K562 (cell line): ENCODE results near the gene TGFBR3L. TPM values are rescaled to one million over a fixed set of nuclear protein-coding genes. Genes with fewer than 3 reads are reported as not detected.
A peak's percentile ranks its signal among the peaks of the same experiment; 100 is the strongest.

Experiments
- ATF7 ChIP-seq: fragments of 450-650 bp; IDR thresholded peaks from 2 replicates; pipeline ENCODE4 v1.7.1; 2014; ENCODE audit warnings: mild to moderate bottlenecking, moderate library complexity
- DMBX1 ChIP-seq: fragments of 250-450 bp; sonication (Bioruptor Pico); IDR thresholded peaks from 2 replicates; pipeline ENCODE4 v1.8.0; 2022; ENCODE audit warnings: inconsistent platforms, mild to moderate bottlenecking, moderate library complexity, borderline replicate concordance
- ETV1 ChIP-seq: fragments of 450-650 bp; conservative IDR thresholded peaks from 2 replicates; pipeline ENCODE4 v1.6.1; 2016; ENCODE audit warnings: missing genetic modification characterization, control low read depth, low read depth, missing compliant biosample characterization
- KDM4B ChIP-seq, 2 experiments: fragments of 450-650 bp in 1 of 2; sonication (generic) in 1 of 2; IDR thresholded peaks; 2 replicates each; pipeline ENCODE4 v1.6.1; 2016 to 2017; ENCODE audit warnings: borderline replicate concordance in 2 of 2, antibody characterized with exemption in 1 of 2, low read depth in 1 of 2, mild to moderate bottlenecking in 1 of 2
- NR2C1 ChIP-seq, 2 experiments: fragments of 450-650 bp; IDR thresholded peaks; 2 replicates each; pipeline ENCODE4 v1.6.1; 2017; ENCODE audit warnings: mild to moderate bottlenecking in 2 of 2, antibody characterized with exemption in 1 of 2, inconsistent platforms in 1 of 2, missing compliant biosample characterization in 1 of 2, missing genetic modification characterization in 1 of 2
- NR3C1 ChIP-seq: sonication (generic); formaldehyde crosslinking; IDR thresholded peaks from 2 replicates; pipeline ENCODE4 v1.8.1; 2022; ENCODE audit warnings: missing genetic modification reagents
- NRF1 ChIP-seq, 2 experiments: fragments of 450-650 bp; IDR thresholded peaks in 1 of 2; conservative IDR thresholded peaks in 1 of 2; 2 replicates each; pipeline ENCODE4 v1.6.1; 2014; ENCODE audit warnings: mild to moderate bottlenecking in 2 of 2
- SMAD4 ChIP-seq: fragments of 250-450 bp; sonication (Bioruptor Pico); conservative IDR thresholded peaks from 2 replicates; pipeline ENCODE4 v1.8.0; 2021; ENCODE audit warnings: inconsistent platforms, mild to moderate bottlenecking, moderate library complexity
- SMC3 ChIP-seq: conservative IDR thresholded peaks from 2 replicates; pipeline ENCODE4 v1.6.1; 2011; ENCODE audit warnings: low read depth, low read length, improper control_type of control experiment; ENCODE audit not compliant: insufficient read depth
- YY1 ChIP-seq, 3 experiments: IDR thresholded peaks; 2 replicates each; pipeline ENCODE4 v1.6.1; 2011; ENCODE audit warnings: low read length in 2 of 3, mild to moderate bottlenecking in 2 of 3, moderate library complexity in 2 of 3, borderline replicate concordance in 1 of 3, control low read depth in 1 of 3, low read depth in 1 of 3; ENCODE audit not compliant: insufficient read depth in 3 of 3, insufficient replicate concordance in 2 of 3, control insufficient read depth in 1 of 3, insufficient read length in 1 of 3; ENCODE audit errors: extremely low read depth in 1 of 3
- polyA plus RNA-seq, 8 experiments: library from polyadenylated mRNA; depleted of rRNA in 4 of 8; stranded (reverse) in 5 of 8; unstranded in 3 of 8; fragments of >200 nt; fragmentation: Nextera tagmentation in 2 of 8; fragmentation: Illumina TruSeq in 1 of 8; extraction: Ambion mirVana in 2 of 8; extraction: Trizol in 1 of 8; gene quantifications; 2 replicates each; pipeline versions ENCODE4 v1.2.1 to v1.2.3, GENCODE V29; 2011 to 2014; ENCODE audit warnings: inconsistent platforms in 1 of 8, missing spikeins in 1 of 8
- total RNA-seq, 7 experiments: library from RNA; depleted of rRNA in 6 of 7; stranded (reverse); fragments of >200 nt in 6 of 7; fragmentation: Illumina TruSeq in 2 of 7; extraction: Trizol in 2 of 7; gene quantifications; 2 replicates each; pipeline versions ENCODE4 v1.2.1 to v1.2.3, GENCODE V29; 2011 to 2021; ENCODE audit warnings: low replicate concordance in 1 of 7
- TF ChIP-seq, protein P1 (sequence below): fragments of 250-450 bp; sonication (Bioruptor Pico); IDR thresholded peaks from 2 replicates; pipeline ENCODE4 v1.8.0; 2022; ENCODE audit warnings: inconsistent platforms, mild to moderate bottlenecking, moderate library complexity, borderline replicate concordance
- TF ChIP-seq, protein P2 (sequence below), 2 experiments: fragments of 450-650 bp; conservative IDR thresholded peaks; 2 replicates each; pipeline ENCODE4 v1.6.1; 2017; ENCODE audit warnings: mild to moderate bottlenecking in 2 of 2, moderate library complexity in 2 of 2

TGFBR3L gene
- total and polyA plus RNA-seq, 9 of the 15 experiments (the other 6 are each of a cell fraction or from before 2014, with no cell fraction given) = not detected

DNA sequence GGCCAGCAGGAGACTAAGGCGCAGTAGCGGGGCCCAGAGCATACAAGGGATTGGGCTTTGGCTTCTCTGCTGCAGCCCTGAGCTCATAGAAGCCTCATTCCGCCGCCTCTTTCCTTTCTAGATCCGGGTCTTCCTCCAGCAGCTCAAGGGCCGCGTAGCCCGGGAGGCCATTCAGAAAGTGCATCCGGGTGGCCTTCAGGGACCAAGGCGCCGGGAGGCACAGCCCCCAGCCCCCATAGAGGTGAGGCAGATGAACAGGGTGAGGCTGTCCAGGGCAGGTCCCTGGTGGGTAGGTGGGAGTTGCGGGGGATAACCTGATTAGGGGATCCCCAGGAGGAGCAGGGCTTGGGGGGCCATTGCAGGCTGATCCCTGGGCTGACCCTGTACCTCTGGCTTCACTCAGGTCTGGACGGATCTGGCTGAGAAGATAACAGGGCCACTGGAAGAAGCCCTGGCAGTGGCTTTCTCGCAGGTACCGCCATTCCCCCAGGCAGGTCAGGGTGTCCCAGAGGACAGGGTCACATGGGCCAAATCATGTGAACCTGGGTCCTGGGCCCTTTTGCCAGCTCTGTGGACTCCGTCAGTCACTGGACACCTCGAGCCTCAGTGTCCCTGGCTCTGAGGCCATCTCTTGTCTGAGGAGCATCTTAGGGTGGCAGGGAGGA lies 6.8 kb downstream of the TGFBR3L start (continued):
- TF ChIP-seq DMBX1 (CRISPR knock-in tag) (no peak), YY1 (IDR thresholded peaks at IDR 0.05; ENCODE audit: borderline replicate concordance in 1 of 3, control insufficient read depth in 1 of 3, extremely low read depth in 1 of 3, insufficient read depth in 3 of 3, insufficient read length in 1 of 3, insufficient replicate concordance in 2 of 3, low read depth in 1 of 3, low read length in 2 of 3) (peak in 1 of 3 experiments; percentile 5), NR2C1 (IDR thresholded peaks at IDR 0.05) (peak; percentile 83), NR2C1 (tag; IDR thresholded peaks at IDR 0.05) (peak; percentile 81), SMC3 (0 out of 2 replicates have a peak, but pooled peaks have one; percentile 1), ETV1 (tag) (peak; percentile 51; the same call in 1 of the 2 replicates), ATF7 (0 out of 2 replicates have a peak, but pooled peaks have one; percentile 0), NRF1 (conservative IDR thresholded peaks at IDR 0.05 in 1 of 2, IDR thresholded peaks at IDR 0.05 in 1 of 2) (peak in 1 of 2 experiments; percentile 16; a peak in 1 of 4 replicates), NR3C1 (CRISPR knock-in tag) (no peak), KDM4B (IDR thresholded peaks at IDR 0.05; ENCODE audit: borderline replicate concordance in 2 of 2, low read depth in 1 of 2) (no peak), SMAD4 (CRISPR knock-in tag) (0 out of 2 replicates have a peak, but pooled peaks have one; percentile 5)
- TF ChIP-seq, protein P1, sequence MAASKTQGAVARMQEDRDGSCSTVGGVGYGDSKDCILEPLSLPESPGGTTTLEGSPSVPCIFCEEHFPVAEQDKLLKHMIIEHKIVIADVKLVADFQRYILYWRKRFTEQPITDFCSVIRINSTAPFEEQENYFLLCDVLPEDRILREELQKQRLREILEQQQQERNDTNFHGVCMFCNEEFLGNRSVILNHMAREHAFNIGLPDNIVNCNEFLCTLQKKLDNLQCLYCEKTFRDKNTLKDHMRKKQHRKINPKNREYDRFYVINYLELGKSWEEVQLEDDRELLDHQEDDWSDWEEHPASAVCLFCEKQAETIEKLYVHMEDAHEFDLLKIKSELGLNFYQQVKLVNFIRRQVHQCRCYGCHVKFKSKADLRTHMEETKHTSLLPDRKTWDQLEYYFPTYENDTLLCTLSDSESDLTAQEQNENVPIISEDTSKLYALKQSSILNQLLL = no peak
- TF ChIP-seq, protein P2, sequence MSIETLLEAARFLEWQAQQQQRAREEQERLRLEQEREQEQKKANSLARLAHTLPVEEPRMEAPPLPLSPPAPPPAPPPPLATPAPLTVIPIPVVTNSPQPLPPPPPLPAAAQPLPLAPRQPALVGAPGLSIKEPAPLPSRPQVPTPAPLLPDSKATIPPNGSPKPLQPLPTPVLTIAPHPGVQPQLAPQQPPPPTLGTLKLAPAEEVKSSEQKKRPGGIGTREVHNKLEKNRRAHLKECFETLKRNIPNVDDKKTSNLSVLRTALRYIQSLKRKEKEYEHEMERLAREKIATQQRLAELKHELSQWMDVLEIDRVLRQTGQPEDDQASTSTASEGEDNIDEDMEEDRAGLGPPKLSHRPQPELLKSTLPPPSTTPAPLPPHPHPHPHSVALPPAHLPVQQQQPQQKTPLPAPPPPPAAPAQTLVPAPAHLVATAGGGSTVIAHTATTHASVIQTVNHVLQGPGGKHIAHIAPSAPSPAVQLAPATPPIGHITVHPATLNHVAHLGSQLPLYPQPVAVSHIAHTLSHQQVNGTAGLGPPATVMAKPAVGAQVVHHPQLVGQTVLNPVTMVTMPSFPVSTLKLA (conservative IDR thresholded peaks at IDR 0.05) = 0 out of 4 replicates have a peak, but pooled peaks of 1 of the 2 experiments have one; percentile 6
